Measurements from ENCODE around the gene VAT1L. TPM values are rescaled to one million over a fixed set of nuclear protein-coding genes. Genes with fewer than 3 reads are reported as not detected.

The VAT1L gene
- total RNA-seq, 1 experiment from 2014 or later = 33.8 TPM

- Mint-ChIP-seq H3K4me1 (peaks cover 17 to 23% of the 10 kb centered on the region in 2 experiments), H3K27me3 (ENCODE audit: low read depth) (no peaks in the 10 kb centered on the region; the same call in 1 of the 2 replicates), H3K9me3 (peaks cover 13 to 17% of the 10 kb centered on the region in 2 experiments), H3K36me3 (ENCODE audit: insufficient read depth in 1 of 3, low read depth in 3 of 3) (peaks cover under 1 to 25% (median 13%) of the 10 kb centered on the region in 3 experiments; a peak in 6 of 7 replicates), H3K27ac (no peak overlapping the region), H3K4me3 (no peak overlapping the region)
- Histone ChIP-seq H4K8ac (replicated peaks; ENCODE audit: insufficient read length, low read depth, low read length) (no peak overlapping the region), H3K27ac (ENCODE audit: insufficient read length, low read depth, low read length) (no peak overlapping the region), H3K56ac (ENCODE audit: insufficient read length, low read depth, low read length) (no peak overlapping the region), H3K27me3 (ENCODE audit: insufficient read depth, low read length) (no peaks in the 10 kb centered on the region), H3K9me3 (ENCODE audit: control insufficient read depth, low read depth, low read length) (no peaks in the 10 kb centered on the region), H3K14ac (ENCODE audit: insufficient read depth, low read length) (no peak overlapping the region), H3K4ac (ENCODE audit: low read depth, low read length) (no peak overlapping the region), H3K79me1 (ENCODE audit: insufficient read depth, low read depth, low read length, poor library complexity, severe bottlenecking) (no peaks in the 10 kb centered on the region), H3K18ac (ENCODE audit: insufficient read length, low read depth, low read length) (no peak overlapping the region), H2AFZ (ENCODE audit: low read length) (no peak overlapping the region), H2BK15ac (ENCODE audit: low read depth, low read length) (no peak overlapping the region), H2BK120ac (ENCODE audit: low read depth, low read length, poor library complexity, severe bottlenecking) (no peak overlapping the region), H2AK5ac (ENCODE audit: insufficient read length, low read length) (no peak overlapping the region), H2BK5ac (ENCODE audit: insufficient read length, low read length) (no peak overlapping the region), H3K4me2 (ENCODE audit: insufficient read depth, insufficient read length, low read length) (no peak overlapping the region), H2BK12ac (ENCODE audit: insufficient read length, low read depth, low read length) (no peak overlapping the region), H3K9ac (ENCODE audit: extremely low read depth, insufficient read length, low read length) (no peak overlapping the region), H3K23ac (ENCODE audit: insufficient read length, low read depth, low read length) (no peak overlapping the region), H4K91ac (ENCODE audit: insufficient read length, low read depth, low read length) (no peak overlapping the region), H3K79me2 (ENCODE audit: insufficient read depth, low read length) (no peaks in the 10 kb centered on the region), H4K5ac (ENCODE audit: insufficient read length, low read depth, low read length) (no peak overlapping the region), H3K4me1 (ENCODE audit: insufficient read depth, low read length) (no peaks in the 10 kb centered on the region), H2BK20ac (ENCODE audit: low read depth, low read length, poor library complexity, severe bottlenecking) (no peak overlapping the region), H3T11ph (ENCODE audit: low read length) (no peak overlapping the region), H4K20me1 (ENCODE audit: control insufficient read depth, insufficient read depth, insufficient read length) (no peaks in the 10 kb centered on the region), H3K23me2 (ENCODE audit: insufficient read length, low read depth, low read length, poor library complexity, severe bottlenecking) (no peaks in the 10 kb centered on the region)
- no peak for TF ChIP-seq CTCF (conservative IDR thresholded peaks at IDR 0.05)
- no peak for DNase-seq
- no CpG with 5 or more reads among the region's 7 CpGs for WGBS (ENCODE audit: extremely low coverage, insufficient read length, low lambda C conversion rate)
These were observed 197.8 kb downstream of the VAT1L start for GRCh38 chr16:77986011-77986740.

Measured in H9 (cell line).